ACC112 (cell line): ENCODE data around the gene CLDN8.

Experiments
- H2AFZ ChIP-seq: fragments of 200-600 bp; sonication (generic); one replicate; pipeline ENCODE4 v1.6.0; 2017; ENCODE audit warnings: antibody characterized with exemption, low read length; ENCODE audit not compliant: unreplicated experiment
- H3K27ac ChIP-seq: fragments of 200-600 bp; sonication (generic); 2 replicates; pipeline ENCODE4 v1.5.1; 2014; ENCODE audit warnings: low read depth, mild to moderate bottlenecking, antibody characterized with exemption, low read length, moderate library complexity
- H3K27me3 ChIP-seq: fragments of 200-600 bp; sonication (generic); 2 replicates; pipeline ENCODE4 v1.6.1; 2014; ENCODE audit warnings: mild to moderate bottlenecking, antibody characterized with exemption, low read length, moderate library complexity, mixed read lengths; ENCODE audit not compliant: insufficient read depth
- H3K36me3 ChIP-seq: fragments of 200-600 bp; sonication (generic); 2 replicates; pipeline ENCODE4 v1.6.1; 2016; ENCODE audit warnings: mild to moderate bottlenecking, antibody characterized with exemption, low read length, moderate library complexity, mixed read lengths; ENCODE audit not compliant: insufficient read depth
- H3K4me1 ChIP-seq: fragments of 200-600 bp; sonication (generic); one replicate; pipeline ENCODE4 v1.6.1; 2016; ENCODE audit warnings: low read length, mixed read lengths; ENCODE audit not compliant: insufficient read depth, unreplicated experiment, control insufficient read depth
- H3K4me3 ChIP-seq: fragments of 200-600 bp; sonication (generic); 2 replicates; pipeline ENCODE4 v1.5.1; 2014; ENCODE audit warnings: mild to moderate bottlenecking, low read depth, low read length
- H3K79me2 ChIP-seq: fragments of 200-600 bp; sonication (generic); one replicate; pipeline ENCODE4 v1.6.0; 2016; ENCODE audit warnings: low read length; ENCODE audit not compliant: control insufficient read depth, unreplicated experiment, insufficient read depth

CLDN8 gene

DNA sequence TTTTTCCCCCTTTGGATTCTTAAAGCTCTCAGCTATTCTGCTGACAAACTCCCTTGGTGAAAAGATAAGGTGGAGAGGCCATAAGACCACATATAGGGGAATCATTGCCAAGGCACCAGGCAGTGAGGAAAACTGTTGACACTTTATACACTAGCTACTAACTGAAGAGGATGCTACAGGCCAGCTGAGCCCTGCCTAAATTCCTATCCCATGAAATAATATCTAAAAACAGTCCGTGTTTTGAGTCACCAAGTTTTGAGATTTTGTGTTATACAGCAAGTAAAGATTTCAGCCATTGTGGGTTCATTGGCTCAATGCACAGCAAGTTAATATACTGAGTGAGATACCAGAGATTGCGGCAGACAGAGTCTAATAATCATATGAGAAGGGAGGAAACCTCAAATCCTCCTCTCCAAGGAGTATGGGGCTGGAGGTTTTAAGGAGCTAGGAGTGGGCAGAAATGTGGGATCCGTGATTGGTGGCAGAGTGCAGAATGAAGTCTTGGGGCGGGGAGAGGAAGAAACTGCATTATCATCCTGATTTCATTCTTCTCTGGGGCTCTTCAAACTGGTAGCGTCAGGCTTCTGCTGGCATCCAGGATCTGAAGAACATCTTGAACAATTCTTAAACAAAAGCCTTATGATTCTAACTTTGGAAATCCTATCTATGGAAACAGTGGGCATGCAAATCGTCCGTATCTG, 9.2 kb downstream of the CLDN8 start:
- no peaks in the 10 kb centered on the region for H3K36me3 ChIP-seq
- peaks cover 10% of the 10 kb centered on the region for H3K4me1 ChIP-seq
- no peak overlapping the region for H3K4me3 ChIP-seq
- peak overlapping the region; percentile 42 for H2AFZ ChIP-seq
- peak overlapping the region; percentile 25; the same call in 1 of the 2 replicates for H3K27ac ChIP-seq
- H3K79me2 ChIP-seq, result no peaks in the 10 kb centered on the region
- H3K27me3 ChIP-seq, result no peaks in the 10 kb centered on the region

DNA sequence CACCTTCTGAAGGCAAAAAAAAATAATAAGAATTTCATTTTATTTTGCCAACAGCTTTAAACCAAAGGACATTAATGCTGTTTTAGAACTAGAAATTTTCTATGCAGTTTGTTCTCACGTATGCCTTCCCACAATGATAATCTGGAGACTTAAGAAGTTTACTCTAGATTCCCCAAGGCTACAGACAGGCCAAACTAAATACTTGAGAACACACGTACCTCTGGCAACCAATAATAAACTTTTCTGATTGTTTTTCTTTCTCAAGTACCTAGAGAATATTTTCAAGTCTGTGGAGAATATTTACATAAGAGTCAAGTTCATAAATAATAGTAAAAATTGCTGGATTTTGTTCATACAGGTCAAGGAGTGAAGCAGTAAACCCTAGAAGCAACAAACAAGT, 15.9 kb downstream of the CLDN8 start:
- Histone ChIP-seq H3K4me3 (no peak overlapping the region), H3K27ac (no peak overlapping the region), H3K79me2 (no peaks in the 10 kb centered on the region), H3K27me3 (peaks cover 26% of the 10 kb centered on the region; the same call in 1 of the 2 replicates), H2AFZ (no peak overlapping the region), H3K36me3 (no peaks in the 10 kb centered on the region), H3K4me1 (no peaks in the 10 kb centered on the region)

DNA sequence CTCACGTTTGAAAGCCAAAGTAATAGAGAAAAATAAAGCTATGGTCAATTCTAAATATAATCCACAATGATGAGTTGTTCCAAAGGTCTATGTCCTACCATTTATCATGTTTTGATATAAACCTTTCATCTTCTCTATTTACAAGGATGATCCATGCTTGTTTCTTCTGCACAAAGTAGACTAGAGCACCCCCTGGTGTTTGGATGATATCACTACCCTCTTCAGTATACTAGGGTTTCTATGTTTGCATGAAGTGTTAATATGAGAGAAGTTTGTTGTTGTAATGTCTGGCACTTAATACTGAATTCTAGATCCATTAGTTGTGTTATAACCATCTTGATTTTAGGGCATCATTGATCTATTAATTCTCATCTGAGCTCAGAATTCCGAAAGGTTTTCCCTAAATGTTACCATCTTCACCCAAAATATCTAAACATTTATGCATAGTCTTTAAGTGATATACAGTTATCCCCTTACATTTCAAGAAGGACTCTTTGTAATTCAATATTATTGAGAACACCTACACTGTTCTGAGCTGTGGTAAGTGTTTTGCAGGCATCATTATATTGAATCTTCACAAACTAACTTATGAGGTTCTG, 21.1 kb downstream of the CLDN8 start:
- no peaks in the 10 kb centered on the region for H3K79me2 ChIP-seq
- no peak overlapping the region for H3K4me3 ChIP-seq
- no peaks in the 10 kb centered on the region for H3K4me1 ChIP-seq
- H2AFZ ChIP-seq, result no peak overlapping the region
- no peak overlapping the region for H3K27ac ChIP-seq
- no peaks in the 10 kb centered on the region for H3K36me3 ChIP-seq
- H3K27me3 ChIP-seq, result peaks cover 53% of the 10 kb centered on the region; the same call in 1 of the 2 replicates

DNA sequence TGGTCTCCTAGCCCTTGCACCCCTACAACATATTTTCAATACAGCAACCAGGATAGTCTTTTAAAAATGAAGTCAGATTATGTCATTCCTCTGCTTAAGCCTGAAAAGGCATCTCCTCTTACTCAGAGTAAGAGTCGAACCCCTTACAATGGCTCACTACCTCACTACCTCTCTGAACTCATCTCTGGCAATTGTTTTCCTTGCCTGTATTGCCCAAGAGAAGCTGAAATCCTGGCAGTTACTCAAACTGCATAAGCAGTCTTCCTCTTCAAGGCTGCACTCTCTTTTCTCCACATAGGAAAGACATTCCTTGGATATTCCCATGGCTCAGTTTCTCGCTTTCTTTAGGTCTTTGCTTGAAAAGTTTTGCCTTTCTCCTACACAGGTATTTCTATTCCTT, 22.7 kb downstream of the CLDN8 start:
- Histone ChIP-seq H3K27me3 (peaks cover 55% of the 10 kb centered on the region), H3K36me3 (no peaks in the 10 kb centered on the region), H3K4me1 (no peaks in the 10 kb centered on the region), H2AFZ (no peak overlapping the region), H3K4me3 (no peak overlapping the region), H3K79me2 (no peaks in the 10 kb centered on the region), H3K27ac (no peak overlapping the region)

DNA sequence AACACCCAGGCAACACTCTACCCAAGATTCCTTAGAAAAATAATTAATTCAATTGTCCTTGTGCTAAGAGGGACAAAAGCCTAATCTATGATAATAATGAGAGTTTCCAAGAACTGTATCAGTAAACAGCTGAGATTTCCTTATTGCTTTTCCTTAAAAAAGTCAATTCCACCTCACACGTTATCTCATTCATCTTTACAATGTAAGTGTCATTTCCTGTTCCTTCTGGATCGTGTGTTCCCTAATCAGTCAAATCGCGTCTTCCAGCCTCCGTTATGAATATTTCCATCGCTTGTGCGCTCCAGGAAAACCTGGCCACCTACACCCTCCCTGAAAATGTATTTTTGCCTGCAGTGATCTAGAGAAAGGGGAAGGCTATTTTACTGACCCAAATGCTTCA, 25.3 kb downstream of the CLDN8 start:
- no peak overlapping the region for H3K27ac ChIP-seq
- no peaks in the 10 kb centered on the region for H3K79me2 ChIP-seq
- no peak overlapping the region for H2AFZ ChIP-seq
- H3K36me3 ChIP-seq, result no peaks in the 10 kb centered on the region
- H3K4me3 ChIP-seq, result no peak overlapping the region
- H3K27me3 ChIP-seq, result peaks cover 40% of the 10 kb centered on the region
- H3K4me1 ChIP-seq, result no peaks in the 10 kb centered on the region

DNA sequence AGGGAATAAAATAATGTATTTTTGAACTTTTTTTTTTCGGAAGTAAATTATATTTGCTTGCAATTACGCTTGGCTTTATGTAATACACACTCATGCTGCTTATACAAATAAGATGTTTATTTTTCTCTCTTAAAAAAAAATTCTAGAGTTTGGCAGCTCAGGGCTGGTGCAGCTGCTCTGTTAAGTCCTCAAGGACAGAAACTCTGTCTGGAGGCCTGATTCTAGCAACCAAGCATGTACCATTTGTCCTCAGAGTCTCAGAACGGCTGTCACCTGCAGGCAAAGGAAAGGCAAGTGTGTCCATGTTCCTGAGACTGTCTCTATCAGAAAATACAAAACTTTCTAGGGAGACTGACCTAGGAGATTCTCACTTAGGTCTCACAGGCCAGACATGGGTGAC, 26.1 kb downstream of the CLDN8 start:
- Histone ChIP-seq H3K4me3 (no peak overlapping the region), H3K27ac (no peak overlapping the region), H3K79me2 (no peaks in the 10 kb centered on the region), H3K36me3 (no peaks in the 10 kb centered on the region), H3K4me1 (no peaks in the 10 kb centered on the region), H2AFZ (no peak overlapping the region), H3K27me3 (peaks cover 40% of the 10 kb centered on the region)

DNA sequence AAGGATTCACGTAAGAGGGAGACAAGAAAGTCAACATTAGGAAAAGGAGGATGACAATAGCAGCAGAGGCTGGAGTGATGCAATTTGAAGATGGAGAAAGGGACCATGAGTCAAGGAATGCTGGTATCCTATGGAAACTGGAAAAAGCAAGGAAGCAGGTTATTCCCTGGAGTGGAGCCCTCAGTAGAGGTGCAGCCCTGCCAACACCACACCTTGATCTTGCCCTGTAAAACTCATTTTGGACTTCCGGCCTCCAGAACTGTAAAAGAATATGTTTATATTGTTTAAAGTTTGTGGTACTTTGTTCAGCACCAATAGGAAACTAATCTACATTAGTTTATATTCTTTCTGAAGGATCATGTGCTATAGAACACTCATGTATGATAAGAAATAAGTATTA, 29.7 kb downstream of the CLDN8 start:
- H3K4me3 ChIP-seq, result no peak overlapping the region
- H3K79me2 ChIP-seq, result no peaks in the 10 kb centered on the region
- H3K36me3 ChIP-seq, result no peaks in the 10 kb centered on the region
- no peak overlapping the region for H3K27ac ChIP-seq
- no peak overlapping the region for H2AFZ ChIP-seq
- peaks cover 28% of the 10 kb centered on the region for H3K27me3 ChIP-seq
- no peaks in the 10 kb centered on the region for H3K4me1 ChIP-seq

DNA sequence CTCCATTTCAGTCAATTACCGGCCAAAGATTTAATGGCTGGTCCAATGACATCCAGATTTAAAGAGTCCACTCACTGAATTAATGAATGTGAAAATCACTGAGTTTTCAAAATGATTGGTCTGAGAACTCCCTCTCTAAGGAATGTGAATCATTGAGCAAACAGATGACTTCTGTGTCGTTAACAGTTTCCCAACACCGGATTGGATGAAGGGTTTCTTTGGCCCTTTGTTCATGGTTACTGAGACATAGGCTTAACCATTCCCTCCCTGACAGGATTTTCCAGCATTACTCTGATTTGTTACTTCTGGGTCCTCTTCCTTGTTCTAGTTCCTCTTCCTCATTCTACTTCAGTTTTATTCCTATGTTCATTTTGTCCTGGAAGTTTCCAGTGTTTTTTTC, 47.8 kb downstream of the CLDN8 start:
- Histone ChIP-seq H2AFZ (no peak overlapping the region), H3K27ac (no peak overlapping the region), H3K4me1 (no peaks in the 10 kb centered on the region), H3K27me3 (peaks cover 3% of the 10 kb centered on the region; the same call in 1 of the 2 replicates), H3K36me3 (no peaks in the 10 kb centered on the region), H3K4me3 (no peak overlapping the region), H3K79me2 (no peaks in the 10 kb centered on the region)

DNA sequence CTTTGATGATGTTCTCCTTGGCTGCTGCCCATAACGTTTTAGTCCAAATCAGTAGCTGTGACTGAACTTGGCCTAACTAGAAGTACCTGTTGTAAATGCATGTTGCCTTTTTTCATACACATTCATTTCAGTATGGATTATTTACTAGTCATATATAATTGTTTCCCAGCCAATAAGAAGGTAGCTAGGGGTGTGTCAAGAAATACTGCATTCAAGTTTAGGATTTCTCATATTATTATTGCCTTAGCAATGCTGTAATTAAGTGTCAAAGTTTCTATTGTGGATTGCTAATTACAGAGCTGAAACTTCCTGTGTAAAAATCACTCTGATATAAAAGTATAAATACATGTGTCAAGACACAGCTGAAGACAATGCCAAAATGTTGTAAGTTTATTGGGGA, 49.2 kb downstream of the CLDN8 start, which contains the start of gene CLDN17:
TSS of gene CLDN17 (minus strand) at position 101 of the 400 bp plus-strand sequence. CDS start 188 bp downstream, outside the sequence.
- Histone ChIP-seq H2AFZ (no peak within 1 kb of the TSS), H3K27ac (no peak within 1 kb of the TSS), H3K27me3 (peaks cover 3% of the 10 kb centered on the region; the same call in 1 of the 2 replicates), H3K36me3 (no peaks in the 10 kb centered on the region), H3K79me2 (no peaks in the 10 kb centered on the region), H3K4me1 (no peaks in the 10 kb centered on the region), H3K4me3 (no peak within 1 kb of the TSS)

DNA sequence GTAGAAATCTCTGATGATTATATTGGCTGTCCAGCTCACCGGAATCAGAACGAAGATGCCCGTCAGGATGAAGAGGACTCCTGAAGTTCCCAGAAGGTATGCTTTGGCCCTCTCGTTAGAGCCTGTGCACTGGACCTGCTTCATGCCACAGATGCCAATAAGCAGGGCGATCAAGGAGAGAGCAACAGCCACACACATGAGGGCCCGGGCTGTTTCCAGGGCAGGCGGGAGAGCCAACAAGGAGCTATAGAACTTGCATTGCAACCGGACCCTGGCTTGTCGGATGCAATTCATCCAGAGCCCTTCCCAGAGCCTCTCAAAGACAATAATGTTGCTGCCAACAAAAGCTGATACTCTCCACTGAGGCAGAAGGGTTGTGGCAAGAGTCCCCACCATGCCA, 49.7 kb downstream of the CLDN8 start:
- Histone ChIP-seq H2AFZ (no peak overlapping the region), H3K4me1 (no peaks in the 10 kb centered on the region), H3K79me2 (no peaks in the 10 kb centered on the region)

DNA sequence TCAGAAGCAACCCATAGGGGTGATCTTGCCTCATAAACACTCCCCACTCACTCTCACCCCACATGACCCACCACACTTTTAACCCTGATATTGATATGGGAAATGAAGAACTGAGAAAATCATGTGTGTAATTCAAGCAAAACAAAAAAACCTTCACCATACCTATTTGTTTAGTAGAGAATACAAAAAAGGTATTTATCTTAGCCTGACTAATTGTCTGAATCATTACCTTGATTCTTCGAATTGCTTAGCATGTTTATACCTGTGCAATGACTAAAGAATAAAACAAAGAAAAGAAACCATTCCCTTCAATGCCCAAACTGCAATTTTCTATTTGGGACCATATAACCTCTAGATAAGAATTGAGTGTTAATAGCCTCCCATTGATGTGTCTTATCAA, 51.1 kb downstream of the CLDN8 start:
- Histone ChIP-seq H2AFZ (no peak overlapping the region), H3K27me3 (peaks cover 3% of the 10 kb centered on the region; the same call in 1 of the 2 replicates), H3K27ac (no peak overlapping the region), H3K4me3 (no peak overlapping the region), H3K36me3 (no peaks in the 10 kb centered on the region), H3K4me1 (no peaks in the 10 kb centered on the region), H3K79me2 (no peaks in the 10 kb centered on the region)

More for the DNA sequence above, 49.7 kb downstream of the CLDN8 start:
- H3K36me3 ChIP-seq, result no peaks in the 10 kb centered on the region
- H3K4me3 ChIP-seq, result no peak overlapping the region
- no peak overlapping the region for H3K27ac ChIP-seq
- H3K27me3 ChIP-seq, result peaks cover 3% of the 10 kb centered on the region; the same call in 1 of the 2 replicates
